Activated CD4-positive, alpha-beta T cell treated with anti-CD3 and anti-CD28 coated beads, Interleukin-2, amount 50 U/mL, for 24 hours (primary cell): Measurements from ENCODE around the gene MANSC1.

Source experiments
- DNase-seq, 2 donors: peaks; one replicate each; pipeline ENCODE4 v3.0.0-alpha.2; 2020; ENCODE audit warnings: low read depth in 1 of 2, low spot score in 1 of 2

MANSC1 gene

DNA sequence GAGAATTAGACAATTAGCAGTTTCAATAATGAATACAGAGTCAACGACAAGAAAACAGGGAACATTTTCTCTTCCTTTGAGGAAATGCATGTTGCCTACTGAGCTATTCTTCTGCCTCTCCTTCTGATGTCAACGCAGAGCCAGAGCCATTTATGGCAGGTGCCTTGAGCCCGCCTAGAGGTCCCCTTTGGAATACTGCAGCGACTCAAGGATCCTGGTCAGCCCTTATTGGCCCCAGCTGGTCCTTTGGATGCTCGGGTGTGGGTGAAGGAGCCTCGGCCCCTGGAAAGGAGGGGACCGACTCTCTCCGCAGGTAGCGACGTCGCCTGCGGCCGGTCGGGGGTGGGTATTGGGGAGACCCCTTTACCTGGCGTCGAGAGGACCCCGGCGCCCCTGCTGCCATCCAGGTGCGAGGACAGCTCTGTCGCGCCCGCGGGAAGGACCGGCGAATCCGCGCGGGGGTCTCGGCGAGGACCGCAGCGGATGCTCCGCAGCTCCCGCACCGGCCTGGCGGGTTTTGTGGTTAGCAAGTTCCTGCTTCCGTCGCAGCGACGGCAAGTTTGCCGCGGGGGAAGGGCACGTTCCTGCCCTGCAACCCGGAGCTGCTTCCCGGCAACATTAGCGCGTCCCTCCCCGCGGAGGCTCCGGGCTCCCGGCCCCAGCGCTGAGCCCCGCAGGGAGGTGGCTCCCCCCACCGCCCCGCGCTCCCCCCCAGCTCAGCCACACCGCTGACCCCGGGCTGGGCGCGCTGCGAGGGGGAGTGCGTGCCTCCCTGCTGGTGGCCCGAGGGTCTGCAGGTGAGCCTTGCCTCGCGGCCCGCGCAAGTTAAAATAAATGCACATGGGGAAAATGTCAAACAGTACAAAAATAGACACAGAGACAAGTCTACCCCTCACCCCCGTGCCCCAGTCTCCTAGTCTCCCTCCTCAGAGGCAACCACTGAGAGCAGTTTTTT, at the start of gene MANSC1:
Gene MANSC1, minus strand, starts transcription at position 532 of the 955 bp plus-strand sequence. CDS start 6,928 bp downstream, outside the sequence.
- DNase-seq: peak; percentile 10 to 18

DNA sequence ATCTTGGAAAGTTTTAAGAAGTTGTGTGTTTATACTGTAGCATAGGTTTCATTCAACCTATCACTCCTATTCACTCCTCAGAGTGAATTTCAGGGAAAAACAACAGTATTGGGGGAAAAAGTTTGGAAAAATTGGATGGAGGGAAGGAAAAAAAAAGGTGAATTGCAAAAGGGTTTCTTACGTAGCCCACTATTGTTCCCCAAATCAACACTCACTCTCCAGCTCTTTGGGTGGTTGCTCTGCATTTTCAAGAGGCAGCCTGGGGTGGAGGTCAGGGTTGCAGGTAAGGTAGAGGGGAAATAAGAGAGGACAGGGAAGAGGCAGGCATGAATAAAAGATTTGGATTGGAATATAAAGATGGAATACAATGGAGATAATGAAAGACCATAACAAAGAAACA, 49.1 kb upstream of the MANSC1 start:
- no peak for DNase-seq

DNA sequence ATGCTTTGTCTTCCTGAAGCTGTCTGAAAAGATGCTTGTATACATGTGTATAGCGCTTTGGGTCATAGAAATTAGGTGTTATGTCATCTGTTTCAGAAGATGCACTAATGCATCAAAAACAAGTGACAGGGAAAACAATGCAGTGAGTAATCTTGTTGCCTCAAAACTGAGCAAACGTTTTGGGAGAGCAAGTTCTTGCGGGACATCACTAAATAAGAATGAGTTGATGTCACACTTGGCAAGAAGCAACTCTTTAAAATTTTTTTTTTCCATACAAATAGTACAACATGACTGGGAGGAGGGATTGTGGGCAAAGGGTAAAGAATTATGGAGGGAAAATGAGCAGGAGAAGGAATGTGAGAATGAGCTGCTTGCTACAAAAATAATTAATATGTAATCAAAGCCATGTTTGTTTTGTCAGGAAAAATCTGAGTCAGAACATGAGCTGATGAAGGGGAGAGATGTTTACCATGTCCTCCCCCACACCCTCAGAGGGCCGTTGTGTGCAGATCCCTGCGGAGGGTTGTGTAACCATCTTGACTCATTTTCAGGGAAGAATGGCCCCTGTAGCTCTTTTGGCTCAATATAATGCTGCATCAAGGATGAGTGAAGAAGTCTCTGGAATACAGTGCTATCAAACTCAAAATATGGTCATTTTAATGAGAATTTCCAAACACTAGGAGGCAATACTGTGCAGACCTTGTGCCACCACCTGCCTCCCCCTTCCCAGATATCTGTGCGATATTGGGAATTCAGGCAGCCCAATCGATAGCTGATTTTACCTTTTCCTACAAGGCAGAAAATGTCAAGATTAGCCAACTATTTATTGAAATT, 48.2 kb upstream of the MANSC1 start:
- DNase-seq: no peak

DNA sequence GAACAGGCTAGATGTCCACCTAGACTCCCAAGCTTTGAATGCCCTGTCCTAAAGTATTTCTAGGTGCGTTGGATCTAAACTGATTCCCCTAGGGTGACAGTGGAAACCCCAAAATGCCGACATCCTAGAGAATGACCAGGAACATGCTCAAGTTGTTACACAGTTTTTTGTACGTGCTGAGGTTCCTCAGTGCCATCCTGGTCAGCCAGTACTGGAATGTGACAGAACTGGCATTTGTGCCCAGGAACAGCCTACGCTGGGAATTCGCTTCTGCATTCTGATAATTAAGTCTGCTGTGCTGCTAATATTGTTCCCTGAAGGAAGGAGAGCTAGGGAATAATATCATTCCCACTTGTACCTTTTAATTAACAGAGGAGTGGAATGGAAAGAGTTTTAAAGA, 47.1 kb upstream of the MANSC1 start:
- DNase-seq: no peak

DNA sequence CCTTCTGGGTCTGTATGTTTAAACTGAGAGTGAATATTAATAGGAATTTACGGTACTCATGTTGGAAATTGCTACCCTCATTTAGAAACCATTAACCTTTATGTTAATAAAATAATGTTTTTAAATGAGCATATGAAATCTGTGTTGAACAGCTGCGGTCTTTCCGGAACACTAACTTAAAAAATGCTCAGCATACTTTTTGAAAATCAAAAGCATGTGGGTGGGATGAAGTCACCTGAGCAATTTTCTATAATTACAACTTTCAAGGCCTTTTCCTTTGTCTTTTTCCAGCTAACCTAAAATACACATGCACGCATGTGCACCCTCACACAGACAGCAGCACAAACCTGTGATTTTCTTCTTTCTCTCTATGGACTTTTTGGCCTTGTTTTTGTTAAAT, 46.7 kb upstream of the MANSC1 start:
- no peak for DNase-seq

DNA sequence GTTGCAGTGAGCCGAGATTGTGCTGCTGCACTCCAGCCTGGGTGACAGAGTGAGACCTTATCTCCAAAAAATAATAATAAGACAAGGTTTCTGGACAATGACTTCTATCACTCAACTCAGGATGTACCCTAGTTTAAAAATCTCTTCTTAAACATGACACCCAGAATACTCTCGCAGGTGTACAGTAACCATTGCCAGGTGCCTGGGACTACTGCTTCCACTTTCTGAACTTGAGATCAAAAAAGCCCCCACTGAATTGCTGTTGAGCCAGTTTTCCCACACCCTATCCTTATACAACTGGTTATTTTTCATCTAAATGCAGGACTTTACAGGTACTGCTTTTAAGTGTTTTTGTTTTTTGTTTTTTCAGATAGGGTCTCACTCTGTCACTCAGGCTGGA, 43.1 kb upstream of the MANSC1 start:
- DNase-seq: no peak

DNA sequence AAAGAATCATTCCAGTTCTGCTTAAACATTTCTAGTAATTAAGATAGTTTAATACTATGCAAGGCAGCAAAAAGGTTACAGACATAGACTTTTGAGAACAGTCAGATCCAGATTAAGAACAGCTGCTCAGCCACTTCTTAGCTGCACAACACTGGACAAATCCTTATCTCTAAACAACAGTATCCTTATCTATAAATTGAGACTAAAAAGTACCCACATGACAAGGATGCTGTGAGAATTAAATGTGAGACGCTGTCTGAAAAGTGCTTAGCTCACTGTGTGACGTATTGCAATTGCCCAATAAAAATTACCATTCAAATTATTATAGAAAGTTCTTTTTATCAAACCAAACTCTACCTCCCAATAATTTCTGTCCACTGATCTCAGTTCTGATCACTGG, 42.4 kb upstream of the MANSC1 start:
- DNase-seq: no peak

DNA sequence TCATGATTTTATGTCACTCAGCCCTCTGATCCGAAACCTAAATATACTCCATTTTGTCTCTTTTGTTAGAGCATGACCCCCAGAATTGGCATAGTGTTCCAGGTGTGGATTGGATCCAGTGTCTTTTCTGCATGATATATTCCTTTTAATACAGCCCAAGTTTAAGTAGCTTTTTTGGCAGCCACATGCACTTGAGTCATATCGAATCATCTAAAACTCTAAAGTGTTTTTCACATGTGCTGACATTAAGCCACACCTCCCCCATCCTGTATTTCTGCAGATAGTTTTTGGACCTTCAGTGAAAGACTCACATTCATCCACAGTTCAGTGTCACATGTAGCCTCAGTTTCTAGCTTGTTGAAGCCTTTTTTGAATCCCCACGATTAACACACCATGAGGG, 37.5 kb upstream of the MANSC1 start:
- no peak for DNase-seq

DNA sequence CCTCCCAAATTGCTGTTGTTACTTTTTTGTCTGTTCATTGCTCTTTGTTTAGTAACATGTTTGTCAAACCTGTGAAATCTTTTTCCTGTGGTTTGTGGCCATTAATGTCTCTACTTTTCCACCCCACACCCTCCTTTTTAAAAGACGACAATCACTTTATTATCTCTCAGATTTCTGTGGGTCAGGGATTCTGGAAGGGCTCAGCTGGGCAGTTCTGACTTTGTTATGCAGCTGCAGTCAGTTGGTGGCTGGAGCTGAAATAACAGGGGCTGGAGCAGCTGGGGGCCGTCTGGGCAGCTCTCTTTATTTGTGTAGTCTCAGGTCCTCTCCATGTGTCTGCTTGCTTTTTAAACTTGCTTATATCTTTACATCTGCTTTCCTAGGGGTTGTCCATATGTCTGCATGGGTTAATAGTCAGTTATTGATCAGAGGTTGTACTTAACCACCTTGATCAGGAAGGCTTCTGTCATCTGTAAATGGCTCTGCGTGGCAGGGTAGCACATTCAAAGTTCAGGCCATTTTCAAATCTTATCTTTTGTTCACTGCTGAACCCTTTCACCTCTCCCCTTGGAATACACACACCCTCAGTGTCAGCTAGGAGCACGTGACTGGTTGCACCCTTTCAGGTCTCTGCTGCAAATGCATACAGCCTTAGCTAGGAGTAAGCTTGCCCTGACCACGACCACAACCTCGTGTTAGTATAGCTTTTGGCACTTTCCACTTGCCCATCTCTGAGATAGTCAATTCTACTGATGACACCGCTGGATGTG, 34.7 kb upstream of the MANSC1 start:
- DNase-seq: peak in 1 of 2 donors; percentile 18

DNA sequence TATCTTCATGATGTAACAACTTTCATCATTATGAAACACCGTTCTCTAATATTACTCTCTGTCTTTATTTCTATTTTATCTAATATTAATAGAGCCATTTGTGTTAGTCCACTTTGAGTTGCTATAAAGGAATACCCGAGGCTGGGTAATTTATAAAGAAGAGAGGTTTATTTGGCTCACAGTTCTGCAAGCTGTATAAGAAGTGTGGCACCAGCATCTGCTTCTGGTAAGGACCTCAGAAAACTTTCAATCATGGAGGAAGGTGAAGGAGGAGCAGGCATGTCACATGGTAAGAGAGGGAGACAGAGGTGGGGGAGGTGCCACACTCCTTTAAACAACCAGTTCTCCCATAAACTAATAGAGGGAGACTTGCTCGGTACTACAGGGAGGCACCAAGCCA, 31.9 kb upstream of the MANSC1 start:
- no peak for DNase-seq

DNA sequence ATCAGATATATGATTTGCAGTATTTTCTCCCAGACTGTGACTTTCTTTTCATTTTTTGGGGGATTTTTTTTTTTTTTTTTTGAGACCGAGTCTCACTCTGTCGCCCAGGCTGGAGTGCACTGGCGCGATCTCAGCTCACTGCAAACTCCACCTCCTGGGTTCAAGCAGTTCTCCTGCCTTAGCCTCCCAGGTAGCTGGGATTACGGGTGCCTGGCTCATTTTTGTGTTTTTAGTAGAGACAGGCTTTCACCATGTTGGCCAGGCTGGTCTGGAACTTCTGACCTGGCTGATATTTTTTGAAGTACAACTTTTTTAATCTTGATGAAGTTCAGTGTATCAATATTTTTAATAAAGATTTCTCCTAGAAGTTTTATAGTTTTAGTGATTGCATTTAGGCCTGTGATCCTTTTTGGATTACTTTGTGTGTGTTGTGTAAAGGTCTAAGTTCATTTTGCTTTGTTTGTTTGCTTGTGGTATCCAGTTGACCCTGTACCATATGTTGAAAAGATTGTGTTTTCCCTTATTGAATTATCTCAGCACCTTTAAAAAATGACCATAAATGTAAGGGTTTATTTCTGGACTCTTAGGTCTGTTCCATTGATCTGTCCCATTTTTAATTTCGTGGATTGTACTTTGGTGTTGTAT, 31.0 kb upstream of the MANSC1 start:
- DNase-seq: no peak

DNA sequence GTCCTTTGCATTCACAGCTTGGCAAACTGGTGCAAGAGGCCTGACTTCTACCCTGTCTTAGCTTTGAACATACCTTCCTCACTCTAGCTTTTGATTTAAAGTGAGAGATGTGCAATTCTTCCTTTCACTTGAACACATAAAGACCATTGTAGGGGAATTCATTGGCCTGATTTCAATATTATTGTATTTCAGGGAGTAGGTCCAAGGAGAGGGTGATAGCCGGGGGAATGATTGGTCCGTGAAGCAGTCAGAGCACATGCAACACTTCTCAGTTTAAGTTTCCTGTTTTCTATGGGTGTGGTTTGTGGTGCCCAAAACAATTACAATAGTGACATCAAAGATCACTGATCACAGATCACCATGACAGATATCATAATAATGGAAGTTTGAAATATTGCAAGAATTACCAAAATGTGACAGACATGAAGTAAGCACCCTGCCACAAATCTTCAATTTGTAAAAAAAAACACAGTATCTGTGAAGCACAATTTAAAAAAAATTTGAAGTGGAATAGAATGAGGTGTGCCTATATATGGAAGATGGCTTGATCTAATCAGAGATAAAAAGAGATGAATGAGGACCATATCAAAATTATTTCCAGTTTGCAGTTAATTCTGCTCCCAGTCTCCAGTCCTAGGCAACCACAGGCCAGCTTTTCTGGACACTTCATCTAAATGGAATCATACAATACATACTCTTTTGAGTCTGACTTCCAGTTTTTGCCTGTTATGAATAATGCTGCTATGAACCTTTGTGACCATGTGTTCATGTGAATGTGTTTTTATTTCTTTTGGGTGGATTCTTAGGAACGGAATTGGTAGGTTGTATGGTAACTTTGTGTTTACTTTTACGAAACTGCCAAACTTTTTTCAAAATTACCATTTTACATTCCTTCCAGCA, 30.0 kb upstream of the MANSC1 start:
- peak in 1 of 2 donors; percentile 24 for DNase-seq

DNA sequence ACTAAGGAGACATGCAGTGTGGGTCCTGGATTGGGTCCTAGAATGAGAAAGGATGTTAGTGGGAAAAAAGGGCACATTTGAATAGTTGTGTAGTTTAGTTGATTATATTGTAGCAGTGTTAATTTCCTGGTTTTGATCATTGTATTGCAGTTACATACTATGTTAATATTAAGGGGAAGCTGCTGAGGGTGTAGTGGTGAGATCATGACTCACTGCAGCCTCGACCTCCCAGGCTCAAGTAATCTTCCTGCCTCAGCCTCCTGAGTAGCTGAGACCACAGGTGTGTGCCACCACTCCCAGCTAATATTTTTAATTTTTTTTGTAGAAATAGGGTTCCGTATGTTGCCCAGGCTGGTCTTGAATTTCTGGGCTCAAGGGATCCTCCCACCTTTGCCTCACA, 28.6 kb upstream of the MANSC1 start:
- no peak for DNase-seq

DNA sequence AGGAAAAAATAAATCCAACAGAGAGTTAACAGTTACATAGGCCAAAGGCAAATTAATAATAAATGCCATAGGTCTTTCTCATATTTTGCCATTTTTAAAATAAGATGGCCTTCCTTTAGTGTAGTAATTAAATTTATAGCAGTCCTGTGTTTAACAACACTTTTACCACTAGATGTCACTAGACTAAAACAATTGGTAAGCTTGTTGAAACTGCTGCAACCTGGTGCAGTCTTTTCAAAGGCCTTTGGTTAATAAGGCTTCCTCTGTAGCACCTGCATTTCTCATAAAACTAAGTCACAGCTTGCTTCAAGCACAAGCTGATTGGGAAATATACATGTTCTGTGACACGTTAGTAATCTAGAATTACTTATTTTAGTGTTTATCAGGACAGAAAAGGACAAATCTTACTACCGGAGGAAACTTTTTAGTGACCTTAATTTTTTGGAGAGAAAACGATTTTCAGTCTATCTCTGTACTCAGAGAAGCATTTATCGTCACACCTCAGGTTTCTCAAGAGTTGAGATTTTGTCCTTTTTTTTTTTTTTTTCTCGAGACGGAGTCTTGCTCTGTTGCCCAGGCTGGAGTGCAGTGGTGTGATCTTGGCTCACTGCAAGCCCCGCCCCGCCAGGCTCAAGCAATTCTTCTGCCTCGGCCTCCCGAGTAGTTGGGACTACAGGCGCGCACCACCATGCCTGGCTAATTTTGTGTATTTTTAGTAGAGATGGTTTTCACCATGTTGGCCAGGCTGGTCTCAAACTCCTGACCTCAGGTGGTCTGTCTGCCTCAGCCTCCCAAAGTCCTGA, 26.8 kb upstream of the MANSC1 start:
- DNase-seq: peak in 1 of 2 donors; percentile 35

DNA sequence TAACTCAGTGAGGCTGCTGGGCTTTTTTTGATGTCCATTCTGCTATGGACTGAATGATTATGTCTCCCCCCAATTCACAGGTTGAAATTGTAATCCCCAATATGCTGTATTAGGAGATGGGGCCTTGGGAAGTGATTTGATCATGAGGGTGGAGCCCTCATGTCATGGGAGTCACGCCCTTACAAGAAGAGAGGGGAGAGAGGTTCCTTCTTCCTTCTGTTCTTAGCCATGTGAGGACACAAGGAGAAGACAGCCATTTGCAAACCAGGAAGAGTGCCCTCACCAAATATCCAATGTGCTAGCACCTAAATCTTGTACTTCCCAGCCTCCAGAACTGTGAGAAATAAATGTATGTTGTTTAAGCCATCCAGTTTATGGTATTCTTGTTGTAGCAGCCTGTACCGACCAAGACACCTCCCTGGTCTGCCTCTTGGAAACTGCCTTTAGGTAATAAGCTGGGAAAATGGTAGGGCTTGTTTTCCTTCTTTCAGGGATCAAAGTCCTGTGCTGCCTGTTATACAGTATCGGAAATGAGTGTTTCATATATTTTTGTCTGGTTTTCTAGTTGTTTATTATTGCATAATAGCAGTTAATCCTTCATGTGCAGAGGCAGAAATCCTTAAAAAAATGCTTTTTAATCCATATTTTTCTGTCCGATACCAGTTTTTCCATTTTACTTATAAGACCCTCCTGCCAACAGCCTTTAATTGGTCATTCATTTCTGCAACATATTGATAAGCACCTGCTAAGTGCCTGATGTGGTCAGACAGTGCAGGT, 23.1 kb upstream of the MANSC1 start:
- no peak for DNase-seq

DNA sequence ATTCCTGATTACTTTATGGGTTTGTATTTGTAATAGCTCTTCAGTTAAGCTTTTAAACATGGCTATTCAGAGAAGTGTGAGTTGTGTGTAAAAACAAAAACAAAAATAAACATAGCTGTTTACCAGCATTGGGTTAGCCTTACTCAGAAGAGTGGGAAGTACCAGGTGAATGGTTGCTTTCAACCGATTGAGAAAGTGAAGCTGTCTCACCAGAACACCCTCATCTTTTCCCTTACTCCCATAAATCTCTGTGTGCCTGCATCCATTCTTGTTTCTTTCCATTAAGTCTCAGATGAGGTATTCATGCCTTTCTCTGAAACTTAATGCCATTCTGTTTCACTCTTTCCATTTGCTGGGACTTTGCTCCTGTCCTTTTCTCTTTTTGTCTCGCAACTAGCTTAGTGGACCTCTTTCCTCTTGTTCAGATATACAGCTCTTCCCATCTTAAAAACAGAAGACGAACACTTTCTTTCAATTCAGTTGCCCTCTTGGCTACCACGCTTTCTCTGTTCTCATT, 17.5 kb upstream of the MANSC1 start:
- DNase-seq: no peak

DNA sequence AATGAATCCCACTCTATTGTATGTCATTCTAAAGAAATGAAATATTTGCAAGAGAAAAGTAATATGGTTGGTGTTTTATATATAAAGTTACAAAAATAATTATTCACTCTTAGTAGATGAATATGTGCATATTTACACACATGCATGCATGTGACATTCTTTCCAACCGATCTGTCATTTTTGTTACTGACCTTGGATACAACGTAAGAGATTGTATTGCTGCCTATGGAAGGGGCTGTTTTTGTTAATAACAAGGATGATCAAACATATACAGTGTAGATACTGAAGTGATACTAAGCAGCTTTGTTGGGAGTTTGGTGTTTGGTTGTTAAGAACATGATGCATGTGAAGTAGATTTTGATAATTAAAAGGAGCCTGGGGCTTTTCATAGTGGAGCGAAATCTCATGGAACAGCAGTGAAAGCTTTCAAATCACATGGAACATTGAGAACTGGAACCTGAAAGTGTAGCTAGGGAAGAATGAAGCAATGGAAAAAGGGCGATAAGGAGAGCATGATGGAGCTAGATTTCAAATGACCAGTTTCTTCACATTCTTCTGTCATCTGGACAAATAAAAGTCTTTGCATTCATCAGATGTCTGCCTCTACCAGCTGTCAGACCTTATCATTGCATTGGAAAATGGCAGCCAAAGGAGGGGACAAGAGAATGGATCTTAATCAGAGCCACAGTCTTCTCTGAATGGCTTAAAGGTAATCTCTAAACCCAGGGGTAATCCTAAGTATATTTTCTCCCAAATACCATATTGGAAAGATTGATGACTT, 16.8 kb upstream of the MANSC1 start:
- DNase-seq: no peak
